Activated T-helper 1 cell treated with anti-CD3 and anti-CD28 coated beads, Interleukin-12 subunit alpha, Interleukin-12 subunit beta, Interleukin-2, Interleukin-4 antibody, amounts not matched to agents 30 ng/mL and 10 ng/mL and 1 ng/mL, durations not matched to agents 14 hours and 24 hours and 36 hours (primary cell): ENCODE results near the gene SLC16A12. TPM values are rescaled to one million over a fixed set of nuclear protein-coding genes. Genes with fewer than 3 reads are reported as not detected.
"Not testable (repeated sequence)": the region's sequence is repeated elsewhere in the genome, so short reads cannot be mapped to it uniquely, and the experiment has no call there.

Experiments used
- DNase-seq: peaks from one replicate; pipeline ENCODE4 v3.0.0; 2021; ENCODE audit warnings: low spot score
- H3K27ac Mint-ChIP-seq: one replicate; pipeline ENCODE4 v1.8.0; 2021; ENCODE audit warnings: mild to moderate bottlenecking, mixed read lengths
- H3K27me3 Mint-ChIP-seq: one replicate; pipeline ENCODE4 v1.8.0; 2022; ENCODE audit warnings: mild to moderate bottlenecking, moderate library complexity, mixed read lengths; ENCODE audit not compliant: insufficient read depth
- H3K36me3 Mint-ChIP-seq: one replicate; pipeline ENCODE4 v1.8.0; 2021; ENCODE audit warnings: low read depth, mixed read lengths
- H3K4me1 Mint-ChIP-seq: one replicate; pipeline ENCODE4 v1.8.0; 2021; ENCODE audit warnings: low read depth, mixed read lengths
- H3K4me3 Mint-ChIP-seq: one replicate; pipeline ENCODE4 v1.8.0; 2021; ENCODE audit warnings: mild to moderate bottlenecking, moderate library complexity, mixed read lengths
- H3K9me3 Mint-ChIP-seq: one replicate; pipeline ENCODE4 v1.8.0; 2021; ENCODE audit warnings: mixed read lengths
- intact Hi-C: fragments of 100-400 bp; cut with micrococcal nuclease; formaldehyde crosslinking; loops from one replicate; pipeline ENCODE4 v1.15.1; 2024
- total RNA-seq: library from RNA; stranded (reverse); gene quantifications from 2 replicates; pipeline ENCODE4 v1.2.3, GENCODE V29; 2022

SLC16A12 gene
- total RNA-seq, 1 donor from 2014 or later = not detected

- H3K9me3 Mint-ChIP-seq = no peaks in the 10 kb centered on the region
- H3K36me3 Mint-ChIP-seq = no peaks in the 10 kb centered on the region
- H3K4me1 Mint-ChIP-seq = peaks cover 12% of the 10 kb centered on the region
- no peak for DNase-seq
- H3K4me3 Mint-ChIP-seq = no peak overlapping the region
- peaks cover 13% of the 10 kb centered on the region for H3K27me3 Mint-ChIP-seq
- no peak overlapping the region for H3K27ac Mint-ChIP-seq
- intact Hi-C loops = no loop called here
Observed at GRCh38 chr10:89469517-89469916, 65.9 kb downstream of the SLC16A12 start.

- H3K4me1 Mint-ChIP-seq = peaks cover 12% of the 10 kb centered on the region
- peaks cover 13% of the 10 kb centered on the region for H3K27me3 Mint-ChIP-seq
- DNase-seq = no peak
- no peaks in the 10 kb centered on the region for H3K36me3 Mint-ChIP-seq
- H3K9me3 Mint-ChIP-seq = no peaks in the 10 kb centered on the region
- no peak overlapping the region for H3K27ac Mint-ChIP-seq
- no peak overlapping the region for H3K4me3 Mint-ChIP-seq
- intact Hi-C loops = no loop called here
Observed at GRCh38 chr10:89468191-89468965, 67.0 kb downstream of the SLC16A12 start.

- Mint-ChIP-seq H3K4me1 (peaks cover 12% of the 10 kb centered on the region), H3K9me3 (no peaks in the 10 kb centered on the region), H3K27ac (no peak overlapping the region), H3K27me3 (peaks cover 18% of the 10 kb centered on the region), H3K36me3 (no peaks in the 10 kb centered on the region), H3K4me3 (no peak overlapping the region)
- no peak for DNase-seq
- intact Hi-C loops = no loop called here
Observed at GRCh38 chr10:89466599-89467035, 68.8 kb downstream of the SLC16A12 start.

GRCh38 chr10:89465196-89465595 is 70.2 kb downstream of the SLC16A12 start:
- Mint-ChIP-seq H3K4me3 (no peak overlapping the region), H3K36me3 (no peaks in the 10 kb centered on the region), H3K27ac (no peak overlapping the region), H3K9me3 (no peaks in the 10 kb centered on the region), H3K27me3 (peaks cover 15% of the 10 kb centered on the region), H3K4me1 (peaks cover under 1% of the 10 kb centered on the region)
- intact Hi-C loops = no loop called here
- DNase-seq = no peak

GRCh38 chr10:89463846-89464537 is 71.4 kb downstream of the SLC16A12 start:
- no peak overlapping the region for H3K27ac Mint-ChIP-seq
- H3K36me3 Mint-ChIP-seq = no peaks in the 10 kb centered on the region
- intact Hi-C loops = no loop called here
- no peak for DNase-seq
- no peaks in the 10 kb centered on the region for H3K9me3 Mint-ChIP-seq
- no peaks in the 10 kb centered on the region for H3K4me1 Mint-ChIP-seq
- H3K4me3 Mint-ChIP-seq = no peak overlapping the region
- peaks cover 12% of the 10 kb centered on the region for H3K27me3 Mint-ChIP-seq

GRCh38 chr10:89458784-89459183 is 76.6 kb downstream of the SLC16A12 start:
- no peak overlapping the region for H3K4me3 Mint-ChIP-seq
- H3K4me1 Mint-ChIP-seq = no peaks in the 10 kb centered on the region
- no peaks in the 10 kb centered on the region for H3K36me3 Mint-ChIP-seq
- intact Hi-C loops = no loop called here
- peaks cover 18% of the 10 kb centered on the region for H3K27me3 Mint-ChIP-seq
- DNase-seq = no peak
- H3K27ac Mint-ChIP-seq = no peak overlapping the region
- H3K9me3 Mint-ChIP-seq = no peaks in the 10 kb centered on the region

GRCh38 chr10:89458291-89458690 is 77.1 kb downstream of the SLC16A12 start:
- intact Hi-C loops = no loop called here
- no peak for DNase-seq
- Mint-ChIP-seq H3K36me3 (no peaks in the 10 kb centered on the region), H3K27me3 (peaks cover 18% of the 10 kb centered on the region), H3K4me3 (no peak overlapping the region), H3K4me1 (no peaks in the 10 kb centered on the region), H3K9me3 (no peaks in the 10 kb centered on the region), H3K27ac (no peak overlapping the region)

GRCh38 chr10:89454561-89455347 is 80.6 kb downstream of the SLC16A12 start:
- no peak for DNase-seq
- no peak overlapping the region for H3K4me3 Mint-ChIP-seq
- H3K4me1 Mint-ChIP-seq = no peaks in the 10 kb centered on the region
- peaks cover 16% of the 10 kb centered on the region for H3K27me3 Mint-ChIP-seq
- H3K9me3 Mint-ChIP-seq = no peaks in the 10 kb centered on the region
- no peaks in the 10 kb centered on the region for H3K36me3 Mint-ChIP-seq
- intact Hi-C loops = no loop called here
- no peak overlapping the region for H3K27ac Mint-ChIP-seq

DNA sequence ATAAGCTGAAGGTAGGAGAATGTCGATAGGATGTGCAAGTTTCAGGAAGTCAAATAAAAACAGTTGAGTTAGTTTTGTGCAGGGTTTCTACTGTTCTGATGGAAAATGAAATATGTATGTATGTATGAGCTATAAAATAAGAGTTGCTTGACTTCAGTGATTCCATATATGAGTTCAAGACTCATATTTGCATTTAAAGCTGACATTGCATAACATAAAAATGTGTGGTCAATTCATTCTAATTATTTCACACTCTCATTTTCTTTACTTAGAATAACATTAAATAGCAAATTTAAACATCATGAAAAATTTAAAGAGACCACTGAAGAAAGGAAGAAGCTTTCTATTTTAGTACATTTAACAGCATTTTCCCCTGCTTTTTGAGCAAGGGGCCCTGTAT is 83.2 kb downstream of the SLC16A12 start:
- DNase-seq = no peak
- H3K36me3 Mint-ChIP-seq = no peaks in the 10 kb centered on the region
- no peak overlapping the region for H3K4me3 Mint-ChIP-seq
- no peaks in the 10 kb centered on the region for H3K9me3 Mint-ChIP-seq
- H3K4me1 Mint-ChIP-seq = no peaks in the 10 kb centered on the region
- intact Hi-C loops = no loop called here
- peaks cover 22% of the 10 kb centered on the region for H3K27me3 Mint-ChIP-seq
- H3K27ac Mint-ChIP-seq = no peak overlapping the region

GRCh38 chr10:89450901-89451300 is 84.5 kb downstream of the SLC16A12 start:
- Mint-ChIP-seq H3K27ac (no peak overlapping the region), H3K27me3 (peaks cover 21% of the 10 kb centered on the region), H3K4me1 (no peaks in the 10 kb centered on the region), H3K9me3 (no peaks in the 10 kb centered on the region), H3K4me3 (no peak overlapping the region), H3K36me3 (no peaks in the 10 kb centered on the region)
- intact Hi-C loops = no loop called here
- no peak for DNase-seq

GRCh38 chr10:89444819-89445218 is 90.6 kb downstream of the SLC16A12 start:
- H3K4me1 Mint-ChIP-seq, intact Hi-C loops, H3K27ac Mint-ChIP-seq, H3K9me3 Mint-ChIP-seq, DNase-seq, H3K4me3 Mint-ChIP-seq, H3K36me3 Mint-ChIP-seq: not testable (repeated sequence)
- H3K27me3 Mint-ChIP-seq = peaks cover 13% of the 10 kb centered on the region

DNA sequence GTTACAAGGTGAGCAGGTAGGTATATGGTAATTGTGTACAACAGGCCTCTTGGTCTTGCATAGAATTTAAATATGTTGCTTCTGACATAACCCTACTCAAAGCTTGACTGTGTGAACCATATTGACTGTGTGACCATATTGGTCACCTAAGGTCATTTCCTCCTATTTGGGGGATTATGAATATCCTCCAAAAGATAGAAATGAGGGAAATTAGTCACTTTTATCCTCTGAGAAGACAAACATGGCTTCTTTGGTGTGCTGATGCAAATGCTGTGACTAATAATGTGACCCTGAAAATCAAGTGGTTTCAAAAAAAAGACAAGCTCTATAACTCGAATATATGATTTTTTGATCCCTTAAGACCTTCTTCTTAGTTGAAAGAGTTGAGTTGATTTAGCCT is 93.1 kb downstream of the SLC16A12 start:
- H3K27me3 Mint-ChIP-seq = peaks cover 9% of the 10 kb centered on the region
- no peak for DNase-seq
- H3K9me3 Mint-ChIP-seq = no peaks in the 10 kb centered on the region
- H3K4me3 Mint-ChIP-seq = no peak overlapping the region
- no peaks in the 10 kb centered on the region for H3K36me3 Mint-ChIP-seq
- H3K27ac Mint-ChIP-seq = no peak overlapping the region
- intact Hi-C loops = no loop called here
- H3K4me1 Mint-ChIP-seq = no peaks in the 10 kb centered on the region
